GM12892 (cell line): ENCODE data around the gene MEN1.
A peak's percentile ranks its signal among the peaks of the same experiment; 100 is the strongest.

Source experiments
- POLR2A ChIP-seq: IDR thresholded peaks from 2 replicates; pipeline ENCODE4 v1.6.1; 2011; ENCODE audit warnings: low read depth, low read length, control low read depth
- POLR2AphosphoS5 ChIP-seq: IDR thresholded peaks from 2 replicates; pipeline ENCODE4 v1.6.1; 2011; ENCODE audit warnings: low read depth, low read length, control low read depth

DNA sequence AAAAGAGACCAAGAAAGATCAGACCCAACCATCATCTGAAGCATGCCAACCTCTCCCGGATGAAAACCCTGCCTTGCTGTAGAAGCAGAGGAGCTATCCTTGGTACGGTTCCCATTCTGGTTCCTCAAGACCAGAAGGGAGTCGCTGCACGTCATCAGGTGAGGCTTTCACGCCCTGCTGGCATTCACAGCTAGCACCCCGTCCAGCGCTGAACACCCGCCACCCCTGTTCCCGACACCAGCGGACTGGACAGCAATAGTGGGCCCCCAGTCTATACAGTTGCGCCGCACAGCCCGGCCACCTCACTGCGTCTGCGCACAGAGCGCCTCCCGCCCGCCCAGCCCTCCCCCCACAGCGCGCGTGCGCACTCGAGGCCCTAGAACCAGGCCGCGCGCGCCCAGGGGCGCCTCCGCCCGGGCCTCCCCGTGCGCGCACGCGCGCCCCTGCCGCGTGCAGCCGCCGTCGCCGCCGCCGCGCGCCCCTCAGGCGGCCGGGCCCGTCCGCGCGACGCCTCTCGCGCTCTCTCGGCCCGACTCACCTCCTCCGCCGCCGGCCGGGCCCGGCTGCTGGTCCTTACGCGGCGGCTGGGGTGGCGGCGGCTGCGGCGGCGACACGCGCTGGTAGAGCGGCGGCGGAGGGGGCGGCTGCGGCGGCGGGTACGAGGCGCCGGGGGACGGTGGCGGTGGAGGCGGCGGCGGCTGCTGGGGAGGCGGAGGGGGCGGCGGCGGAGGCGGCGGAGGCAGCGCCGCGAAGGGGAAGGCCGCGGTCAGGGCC, 32.7 kb downstream of the MEN1 start:
- peak; percentile 63; the same call in 1 of the 2 replicates for TF ChIP-seq POLR2A
- TF ChIP-seq POLR2AphosphoS5, result peak; percentile 71; the same call in 1 of the 2 replicates
